B cell (primary cell): Measurements from ENCODE around the gene COMMD4. TPM values are rescaled to one million over a fixed set of nuclear protein-coding genes. Genes with fewer than 3 reads are reported as not detected.
"Not testable (repeated sequence)": the region's sequence is repeated elsewhere in the genome, so short reads cannot be mapped to it uniquely, and the experiment has no call there.

Source experiments
- ATAC-seq: fragments of 200-7000 bp; cut with Tn5 transposase; one replicate; pipeline ENCODE4 v1.10.0; 2021; ENCODE audit warnings: low read depth, mild to moderate bottlenecking, moderate number of reproducible peaks, moderate library complexity
- CTCF ChIA-PET: fragments of 350-600 bp; sonication (Branson Sonifier 250); formaldehyde crosslinking; loops from one replicate; lab custom pipeline; 2021; ENCODE audit warnings: antibody characterized with exemption, inconsistent platforms; lab: Charles Lee
- POLR2A ChIA-PET: fragments of 350-600 bp; sonication (Branson Sonifier 250); formaldehyde crosslinking; loops from one replicate; lab custom pipeline; 2021; ENCODE audit warnings: antibody characterized with exemption; lab: Charles Lee
- DNase-seq: peaks from one replicate; pipeline ENCODE4 v3.0.0; 2013
- H2AFZ ChIP-seq: 2 replicates; pipeline ENCODE4 v1.6.1; 2012; ENCODE audit warnings: mild to moderate bottlenecking, low read depth, low read length; ENCODE audit not compliant: insufficient read depth, poor library complexity, severe bottlenecking
- H3K27ac ChIP-seq, 2 donors: 1 replicate in 1 of 2; 2 replicates in 1 of 2; pipeline ENCODE4 v1.5.1; 2012 to 2013; ENCODE audit warnings: low read length in 2 of 2, mild to moderate bottlenecking in 2 of 2, moderate library complexity in 1 of 2
- H3K27me3 ChIP-seq, 4 experiments: fragments of 200-600 bp in 1 of 4; sonication (generic) in 1 of 4; replicated peaks in 1 of 4; 1 replicate in 2 of 4; 2 replicates in 2 of 4; pipeline versions ENCODE4 v1.6.1 to v1.7.0; 2013 to 2016; ENCODE audit warnings: low read length in 3 of 4, mild to moderate bottlenecking in 2 of 4, mixed read lengths in 1 of 4, moderate library complexity in 1 of 4; ENCODE audit not compliant: insufficient read depth in 4 of 4, control insufficient read depth in 3 of 4; ENCODE audit errors: control extremely low read depth in 1 of 4
- H3K36me3 ChIP-seq, 2 experiments: replicated peaks in 1 of 2; 1 replicate in 1 of 2; 2 replicates in 1 of 2; pipeline versions ENCODE4 v1.6.1 to v1.7.1; 2013; ENCODE audit warnings: low read length in 1 of 2; ENCODE audit not compliant: insufficient read depth in 2 of 2, control insufficient read depth in 1 of 2; ENCODE audit errors: control extremely low read depth in 1 of 2, extremely low read depth in 1 of 2
- H3K4me1 ChIP-seq, 2 donors: fragments of 200-600 bp in 1 of 2; sonication (generic) in 1 of 2; 1 replicate in 1 of 2; 2 replicates in 1 of 2; pipeline versions ENCODE4 v1.5.1 to v1.6.1; 2013 to 2017; ENCODE audit warnings: low read length in 2 of 2; ENCODE audit not compliant: control insufficient read depth in 2 of 2, insufficient read depth in 2 of 2
- H3K4me2 ChIP-seq: replicated peaks from 2 replicates; pipeline ENCODE3; 2012; ENCODE audit warnings: mild to moderate bottlenecking, low read depth, low read length; ENCODE audit not compliant: poor library complexity, severe bottlenecking
- H3K4me3 ChIP-seq, 5 experiments: fragments of 200-600 bp in 1 of 5; sonication (generic) in 1 of 5; 1 replicate in 3 of 5; 2 replicates in 2 of 5; pipeline versions ENCODE4 v1.5.1 to v1.7.0; 2011 to 2016; ENCODE audit warnings: low read length in 4 of 5, mild to moderate bottlenecking in 4 of 5, low read depth in 2 of 5, control low read depth in 1 of 5, moderate library complexity in 1 of 5; ENCODE audit not compliant: insufficient read depth in 1 of 5; ENCODE audit errors: control extremely low read depth in 1 of 5, extremely low read depth in 1 of 5
- H3K79me2 ChIP-seq: fragments of 200-600 bp; sonication (generic); one replicate; pipeline ENCODE4 v1.6.0; 2016; ENCODE audit warnings: low read length; ENCODE audit not compliant: control insufficient read depth, insufficient read depth
- H3K9ac ChIP-seq: fragments of 200-600 bp; sonication (generic); 2 replicates; pipeline ENCODE4 v1.6.1; 2017; ENCODE audit warnings: mild to moderate bottlenecking, low read length, moderate library complexity
- H3K9me3 ChIP-seq, 3 donors: one replicate each; pipeline versions ENCODE4 v1.6.1 to v1.7.1; 2013; ENCODE audit warnings: low read length in 2 of 3; ENCODE audit not compliant: control insufficient read depth in 2 of 3, insufficient read depth in 1 of 3; ENCODE audit errors: control extremely low read depth in 1 of 3
- H4K20me1 ChIP-seq: 2 replicates; pipeline ENCODE4 v1.6.0; 2012; ENCODE audit warnings: mild to moderate bottlenecking, low read length; ENCODE audit not compliant: insufficient read depth, control insufficient read depth, poor library complexity, severe bottlenecking
- H3K27ac Mint-ChIP-seq: one replicate; pipeline ENCODE4 v1.8.0; 2021; ENCODE audit warnings: mixed read lengths
- H3K27me3 Mint-ChIP-seq: one replicate; pipeline ENCODE4 v1.8.0; 2021; ENCODE audit warnings: mixed read lengths
- H3K4me1 Mint-ChIP-seq: one replicate; pipeline ENCODE4 v1.8.0; 2021; ENCODE audit warnings: mixed read lengths
- H3K4me3 Mint-ChIP-seq: one replicate; pipeline ENCODE4 v1.8.0; 2021; ENCODE audit warnings: mixed read lengths
- H3K9me3 Mint-ChIP-seq: one replicate; pipeline ENCODE4 v1.8.0; 2022; ENCODE audit warnings: mixed read lengths; ENCODE audit not compliant: insufficient read depth
- CTCF ChIP-seq: fragments of 200-600 bp; IDR thresholded peaks from one replicate; pipeline ENCODE4 v1.8.0; 2022; ENCODE audit warnings: antibody characterized with exemption, mild to moderate bottlenecking
- EZH2 ChIP-seq: IDR thresholded peaks from 2 replicates; pipeline ENCODE4 v1.6.1; 2012; ENCODE audit warnings: borderline replicate concordance, low read depth, mild to moderate bottlenecking, moderate library complexity, low read length; ENCODE audit not compliant: insufficient read depth, poor library complexity, severe bottlenecking
- WGBS: methylation state at CpG from one replicate; pipeline ENCODE4 v1.1.5; 2013; ENCODE audit warnings: missing lambda C conversion rate; ENCODE audit not compliant: insufficient coverage; 5-methylcytosine and 5-hydroxymethylcytosine counted together
- intact Hi-C: fragments of 100-400 bp; cut with micrococcal nuclease; formaldehyde crosslinking; loops from one replicate; pipeline ENCODE4 v1.10.0; 2022
- polyA plus RNA-seq: library from polyadenylated mRNA; depleted of rRNA; stranded (reverse); fragments of >200 nt; gene quantifications from 2 replicates; pipeline ENCODE4 v1.2.3, GENCODE V29; 2012
- total RNA-seq, 2 donors: library from RNA; stranded (reverse); fragments of 120-200 nt in 1 of 2; gene quantifications; 1 replicate in 1 of 2; 2 replicates in 1 of 2; pipeline versions ENCODE4 v1.2.3 to v1.2.4, GENCODE V29; 2013 to 2022

COMMD4 gene
- total and polyA plus RNA-seq, 2 donors (not counting 1 experiment from before 2014, with no cell fraction given) = 57.9 to 63.5 TPM

GRCh38 chr15:75329571-75329970 is 6.3 kb upstream of the COMMD4 start:
- DNase-seq (no peak), ATAC-seq (no peak)
- Mint-ChIP-seq H3K27me3 (peaks cover 8% of the 10 kb centered on the region), H3K4me3 (no peak overlapping the region), H3K4me1 (peaks cover 2% of the 10 kb centered on the region), H3K9me3 (no peaks in the 10 kb centered on the region), H3K27ac (no peak overlapping the region)
- CTCF ChIA-PET = interaction anchor here (0.7 to 1.0 kb wide), 3 partner anchors 38 to 300 kb away, joined by 3 to 4 read pairs (median 3); no protein-coding TSS in a partner anchor
- 100% methylated on average over 1 of the region's 2 CpGs for WGBS
- no peak for TF ChIP-seq EZH2
- TF ChIP-seq CTCF = no peak
- H3K27ac ChIP-seq = no peak overlapping the region
- H2AFZ ChIP-seq = no peak overlapping the region
- no peak overlapping the region for H3K4me2 ChIP-seq
- no peaks in the 10 kb centered on the region for H3K9me3 ChIP-seq
- intact Hi-C loops = no loop called here
- no peaks in the 10 kb centered on the region for H3K36me3 ChIP-seq
- H3K9ac ChIP-seq = no peak overlapping the region
- H3K4me1 ChIP-seq = no peaks in the 10 kb centered on the region
- H3K27me3 ChIP-seq = peaks cover 0 to 2% (median 0%) of the 10 kb centered on the region in 4 experiments
- POLR2A ChIA-PET = no interaction called here
- H3K79me2 ChIP-seq = no peaks in the 10 kb centered on the region
- H3K4me3 ChIP-seq = no peak overlapping the region
- no peaks in the 10 kb centered on the region for H4K20me1 ChIP-seq

GRCh38 chr15:75332093-75332492 is 3.8 kb upstream of the COMMD4 start:
- H3K36me3 ChIP-seq, H3K27ac Mint-ChIP-seq, H3K79me2 ChIP-seq, H3K4me3 Mint-ChIP-seq, ATAC-seq, H3K9ac ChIP-seq, CTCF ChIA-PET, H4K20me1 ChIP-seq, POLR2A ChIA-PET, H3K4me3 ChIP-seq, H3K27ac ChIP-seq, H3K9me3 Mint-ChIP-seq, H3K9me3 ChIP-seq, DNase-seq, H2AFZ ChIP-seq, H3K27me3 Mint-ChIP-seq, H3K27me3 ChIP-seq, H3K4me2 ChIP-seq, intact Hi-C loops: not testable (repeated sequence)
- peaks cover 9 to 16% of the 10 kb centered on the region in 2 donors for H3K4me1 ChIP-seq
- 93% methylated on average over 2 of the region's 7 CpGs for WGBS
- H3K4me1 Mint-ChIP-seq = peaks cover 17% of the 10 kb centered on the region

- whole genome bisulfite sequencing = 59% methylated on average over 10 of the region's 15 CpGs
- H3K27ac ChIP-seq, H3K27me3 ChIP-seq, H3K4me3 ChIP-seq, H3K36me3 ChIP-seq, H3K27ac Mint-ChIP-seq, H3K9me3 ChIP-seq, H3K27me3 Mint-ChIP-seq, H2AFZ ChIP-seq, H3K4me2 ChIP-seq, H3K79me2 ChIP-seq, intact Hi-C loops, H3K9me3 Mint-ChIP-seq, H3K4me3 Mint-ChIP-seq, DNase-seq, ATAC-seq, H3K9ac ChIP-seq, H4K20me1 ChIP-seq: not testable (repeated sequence)
- H3K4me1 Mint-ChIP-seq = peaks cover 18% of the 10 kb centered on the region
- POLR2A ChIA-PET = interaction anchor here (0.6 kb wide), 1 partner anchor 118 kb away, joined by 8 read pairs; the partner anchor contains the start of gene SIN3A
- H3K4me1 ChIP-seq = peaks cover 9 to 16% of the 10 kb centered on the region in 2 donors
- CTCF ChIA-PET = interaction anchor here (0.6 to 2.7 kb wide), 2 partner anchors 34 to 42 kb away, joined by 4 to 13 read pairs; partner anchors contain the start of gene MAN2C1
Measured at GRCh38 chr15:75333654-75334419, 2.0 kb upstream of the COMMD4 start.
